H9 (cell line): ENCODE measurements around the gene FBXO34. TPM values are rescaled to one million over a fixed set of nuclear protein-coding genes. Genes with fewer than 3 reads are reported as not detected.

Experiments used
- DNase-seq: peaks from one replicate; pipeline ENCODE4 v3.0.0-alpha.2; 2017
- H2AFZ ChIP-seq: one replicate; pipeline ENCODE4 v1.6.1; 2013; ENCODE audit warnings: mild to moderate bottlenecking, low read length, control low read depth, moderate library complexity
- H2AK5ac ChIP-seq: 2 replicates; pipeline ENCODE4 v1.6.1; 2013; ENCODE audit warnings: low read length, control low read depth, mixed read lengths; ENCODE audit not compliant: insufficient read length
- H2BK120ac ChIP-seq: one replicate; pipeline ENCODE4 v1.6.1; 2013; ENCODE audit warnings: low read depth, mild to moderate bottlenecking, low read length, control low read depth, inconsistent platforms; ENCODE audit not compliant: poor library complexity, severe bottlenecking
- H2BK12ac ChIP-seq: 2 replicates; pipeline ENCODE4 v1.6.1; 2013; ENCODE audit warnings: low read length, control low read depth, mixed read lengths, low read depth; ENCODE audit not compliant: insufficient read length
- H2BK15ac ChIP-seq: 2 replicates; pipeline ENCODE4 v1.6.1; 2013; ENCODE audit warnings: low read depth, low read length, control low read depth
- H2BK20ac ChIP-seq: one replicate; pipeline ENCODE4 v1.6.1; 2013; ENCODE audit warnings: low read depth, mild to moderate bottlenecking, low read length, control low read depth, inconsistent platforms; ENCODE audit not compliant: poor library complexity, severe bottlenecking
- H2BK5ac ChIP-seq: 2 replicates; pipeline ENCODE4 v1.6.1; 2013; ENCODE audit warnings: low read length, control low read depth, mixed read lengths; ENCODE audit not compliant: insufficient read length
- H3K14ac ChIP-seq: 2 replicates; pipeline ENCODE4 v1.6.1; 2013; ENCODE audit warnings: low read length, control low read depth; ENCODE audit not compliant: insufficient read depth
- H3K18ac ChIP-seq: 2 replicates; pipeline ENCODE4 v1.6.1; 2013; ENCODE audit warnings: low read depth, mild to moderate bottlenecking, mixed read lengths, low read length, control low read depth; ENCODE audit not compliant: insufficient read length
- H3K23ac ChIP-seq: 2 replicates; pipeline ENCODE4 v1.6.1; 2013; ENCODE audit warnings: low read length, control low read depth, mixed read lengths, low read depth; ENCODE audit not compliant: insufficient read length
- H3K23me2 ChIP-seq: 2 replicates; pipeline ENCODE4 v1.6.1; 2013; ENCODE audit warnings: low read depth, mild to moderate bottlenecking, mixed read lengths, low read length, control low read depth; ENCODE audit not compliant: insufficient read length, poor library complexity, severe bottlenecking
- H3K27ac ChIP-seq: 2 replicates; pipeline ENCODE4 v1.5.1; 2013; ENCODE audit warnings: low read length, control low read depth, mixed read lengths, low read depth; ENCODE audit not compliant: insufficient read length
- H3K27me3 ChIP-seq: 2 replicates; pipeline ENCODE4 v1.6.1; 2013; ENCODE audit warnings: low read length, control low read depth, inconsistent platforms; ENCODE audit not compliant: insufficient read depth
- H3K4ac ChIP-seq: 2 replicates; pipeline ENCODE4 v1.6.1; 2013; ENCODE audit warnings: low read depth, mild to moderate bottlenecking, control low read depth, inconsistent platforms, low read length, moderate library complexity
- H3K4me1 ChIP-seq: 2 replicates; pipeline ENCODE4 v1.6.1; 2013; ENCODE audit warnings: low read length, control low read depth, inconsistent platforms; ENCODE audit not compliant: insufficient read depth
- H3K4me2 ChIP-seq: 2 replicates; pipeline ENCODE4 v1.6.1; 2013; ENCODE audit warnings: low read length, control low read depth, mixed read lengths; ENCODE audit not compliant: insufficient read length, insufficient read depth
- H3K56ac ChIP-seq: 2 replicates; pipeline ENCODE4 v1.6.1; 2013; ENCODE audit warnings: low read depth, mild to moderate bottlenecking, mixed read lengths, low read length, control low read depth; ENCODE audit not compliant: insufficient read length
- H3K79me1 ChIP-seq: 2 replicates; pipeline ENCODE4 v1.6.1; 2013; ENCODE audit warnings: low read depth, mild to moderate bottlenecking, moderate library complexity, low read length, control low read depth, inconsistent platforms; ENCODE audit not compliant: insufficient read depth, poor library complexity, severe bottlenecking
- H3K79me2 ChIP-seq: 2 replicates; pipeline ENCODE4 v1.6.1; 2013; ENCODE audit warnings: low read length, control low read depth, inconsistent platforms; ENCODE audit not compliant: insufficient read depth
- H3K9ac ChIP-seq: 2 replicates; pipeline ENCODE4 v1.6.1; 2013; ENCODE audit warnings: low read length, control low read depth, mixed read lengths; ENCODE audit not compliant: insufficient read length; ENCODE audit errors: extremely low read depth
- H3K9me3 ChIP-seq: one replicate; pipeline ENCODE4 v1.6.1; 2013; ENCODE audit warnings: low read depth, low read length, inconsistent platforms; ENCODE audit not compliant: control insufficient read depth
- H3T11ph ChIP-seq: one replicate; pipeline ENCODE4 v1.6.1; 2013; ENCODE audit warnings: mild to moderate bottlenecking, low read length, control low read depth, inconsistent platforms
- H4K20me1 ChIP-seq: one replicate; pipeline ENCODE4 v1.6.1; 2013; ENCODE audit not compliant: control insufficient read depth, insufficient read length, insufficient read depth
- H4K5ac ChIP-seq: 2 replicates; pipeline ENCODE4 v1.6.1; 2013; ENCODE audit warnings: low read depth, mild to moderate bottlenecking, mixed read lengths, low read length, control low read depth; ENCODE audit not compliant: insufficient read length
- H4K8ac ChIP-seq: replicated peaks from 2 replicates; pipeline ENCODE4 v1.6.1; 2013; ENCODE audit warnings: low read length, control low read depth, mixed read lengths, low read depth; ENCODE audit not compliant: insufficient read length
- H4K91ac ChIP-seq: 2 replicates; pipeline ENCODE4 v1.6.1; 2013; ENCODE audit warnings: low read depth, mild to moderate bottlenecking, moderate library complexity, mixed read lengths, low read length, control low read depth; ENCODE audit not compliant: insufficient read length
- H3K27ac Mint-ChIP-seq, 3 experiments: 2 replicates in 2 of 3; 3 replicates in 1 of 3; pipeline ENCODE4 v1.8.0; 2020 to 2021; ENCODE audit warnings: mixed read lengths in 3 of 3, mild to moderate bottlenecking in 1 of 3, moderate library complexity in 1 of 3
- H3K27me3 Mint-ChIP-seq: 2 replicates; pipeline ENCODE4 v1.8.0; 2021; ENCODE audit warnings: low read depth, mild to moderate bottlenecking, moderate library complexity, mixed read lengths
- H3K36me3 Mint-ChIP-seq, 3 experiments: 2 replicates in 2 of 3; 3 replicates in 1 of 3; pipeline ENCODE4 v1.8.0; 2020 to 2021; ENCODE audit warnings: low read depth in 3 of 3, mixed read lengths in 3 of 3; ENCODE audit not compliant: insufficient read depth in 1 of 3
- H3K4me1 Mint-ChIP-seq, 2 experiments: 2 replicates each; pipeline ENCODE4 v1.8.0; 2020; ENCODE audit warnings: mixed read lengths in 2 of 2
- H3K4me3 Mint-ChIP-seq, 2 experiments: 2 replicates in 1 of 2; 3 replicates in 1 of 2; pipeline ENCODE4 v1.8.0; 2020 to 2021; ENCODE audit warnings: mild to moderate bottlenecking in 2 of 2, mixed read lengths in 2 of 2, moderate library complexity in 1 of 2
- H3K9me3 Mint-ChIP-seq, 2 experiments: 2 replicates in 1 of 2; 3 replicates in 1 of 2; pipeline ENCODE4 v1.8.0; 2020; ENCODE audit warnings: mild to moderate bottlenecking in 2 of 2, mixed read lengths in 2 of 2, moderate library complexity in 1 of 2
- WGBS: extraction: QIAGEN DNeasy Blood & Tissue Kit; methylation state at CpG from one replicate; pipeline ENCODE4 v1.1.7; 2013; ENCODE audit warnings: missing lambda C conversion rate, low lambda C conversion rate, mixed read lengths; ENCODE audit not compliant: insufficient read length; ENCODE audit errors: extremely low coverage; 5-methylcytosine and 5-hydroxymethylcytosine counted together
- total RNA-seq: library from RNA; stranded (reverse); gene quantifications from 2 replicates; pipeline ENCODE4 v1.2.1, GENCODE V29; 2021
- TF ChIP-seq, protein P1 (sequence below): fragments of 200-600 bp; sonication (generic); conservative IDR thresholded peaks from 3 replicates; pipeline ENCODE4 v1.8.0; 2021; ENCODE audit warnings: antibody characterized with exemption, mild to moderate bottlenecking

Gene FBXO34
- total RNA-seq, 1 experiment from 2014 or later = 12.0 TPM

DNA sequence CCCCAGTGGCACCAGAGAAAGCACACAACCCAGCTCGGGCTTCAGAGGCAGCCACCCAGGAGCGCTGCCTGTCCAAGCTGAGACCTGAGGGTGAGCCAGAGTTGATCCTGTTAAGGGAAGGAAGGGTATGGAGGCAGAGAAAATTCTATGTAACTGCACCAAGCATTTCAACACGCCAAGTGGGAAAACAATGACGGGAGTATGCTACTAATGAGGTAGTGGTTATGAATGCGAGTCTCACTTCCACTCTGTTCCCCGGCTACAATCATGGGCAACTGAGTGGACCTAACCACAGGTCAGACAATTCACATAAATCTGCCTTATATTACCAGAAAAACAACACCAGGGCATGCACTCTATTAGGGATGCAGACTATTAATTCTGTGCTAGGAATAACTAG lies 130.5 kb downstream of the FBXO34 start:
- Histone ChIP-seq H3K56ac (no peak overlapping the region), H4K5ac (no peak overlapping the region), H3K4me2 (no peak overlapping the region), H4K20me1 (no peaks in the 10 kb centered on the region), H3K9me3 (no peaks in the 10 kb centered on the region), H2BK20ac (no peak overlapping the region), H2BK5ac (no peak overlapping the region), H3K23ac (no peak overlapping the region), H3K79me1 (no peaks in the 10 kb centered on the region), H3K9ac (no peak overlapping the region), H2AFZ (no peak overlapping the region), H2BK12ac (no peak overlapping the region), H2AK5ac (no peak overlapping the region), H2BK15ac (no peak overlapping the region), H3K18ac (no peak overlapping the region), H3T11ph (no peak overlapping the region), H3K27ac (no peak overlapping the region), H3K23me2 (no peaks in the 10 kb centered on the region), H3K4me1 (no peaks in the 10 kb centered on the region), H3K79me2 (peaks cover 6% of the 10 kb centered on the region; the same call in 1 of the 2 replicates), H3K14ac (no peak overlapping the region), H4K8ac (no peak overlapping the region), H3K27me3 (no peaks in the 10 kb centered on the region), H2BK120ac (no peak overlapping the region), H4K91ac (no peak overlapping the region), H3K4ac (no peak overlapping the region)
- DNase-seq = no peak
- Mint-ChIP-seq H3K36me3 (no peaks in the 10 kb centered on the region), H3K4me1 (no peaks in the 10 kb centered on the region), H3K9me3 (no peaks in the 10 kb centered on the region; a peak in 1 of 5 replicates), H3K27me3 (no peaks in the 10 kb centered on the region), H3K27ac (peak overlapping the region in 1 of 3 experiments; percentile 16; a peak in 1 of 7 replicates), H3K4me3 (no peak overlapping the region)
- TF ChIP-seq, protein P1, sequence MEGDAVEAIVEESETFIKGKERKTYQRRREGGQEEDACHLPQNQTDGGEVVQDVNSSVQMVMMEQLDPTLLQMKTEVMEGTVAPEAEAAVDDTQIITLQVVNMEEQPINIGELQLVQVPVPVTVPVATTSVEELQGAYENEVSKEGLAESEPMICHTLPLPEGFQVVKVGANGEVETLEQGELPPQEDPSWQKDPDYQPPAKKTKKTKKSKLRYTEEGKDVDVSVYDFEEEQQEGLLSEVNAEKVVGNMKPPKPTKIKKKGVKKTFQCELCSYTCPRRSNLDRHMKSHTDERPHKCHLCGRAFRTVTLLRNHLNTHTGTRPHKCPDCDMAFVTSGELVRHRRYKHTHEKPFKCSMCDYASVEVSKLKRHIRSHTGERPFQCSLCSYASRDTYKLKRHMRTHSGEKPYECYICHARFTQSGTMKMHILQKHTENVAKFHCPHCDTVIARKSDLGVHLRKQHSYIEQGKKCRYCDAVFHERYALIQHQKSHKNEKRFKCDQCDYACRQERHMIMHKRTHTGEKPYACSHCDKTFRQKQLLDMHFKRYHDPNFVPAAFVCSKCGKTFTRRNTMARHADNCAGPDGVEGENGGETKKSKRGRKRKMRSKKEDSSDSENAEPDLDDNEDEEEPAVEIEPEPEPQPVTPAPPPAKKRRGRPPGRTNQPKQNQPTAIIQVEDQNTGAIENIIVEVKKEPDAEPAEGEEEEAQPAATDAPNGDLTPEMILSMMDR = no peak
- WGBS = no CpG with 5 or more reads among the region's 6 CpGs

Other genes with a start within 250 kb of the FBXO34 start
- 83.5 and 93.7 TPM in 2 replicates for gene WDHD1, start 244.3 kb upstream of the FBXO34 start, total RNA-seq
- 37.5 and 38.5 TPM in 2 replicates for gene SOCS4, start 244.2 kb upstream of the FBXO34 start, total RNA-seq
- 133 TPM in 2 replicates for gene MAPK1IP1L, start 219.8 kb upstream of the FBXO34 start, total RNA-seq
- gene LGALS3, start 142.2 kb upstream of the FBXO34 start, total RNA-seq = 3.7 and 4.0 TPM in 2 replicates
- 115 and 118 TPM in 2 replicates for gene DLGAP5, start 79.8 kb upstream of the FBXO34 start, total RNA-seq
- 11.8 and 13.6 TPM in 2 replicates for gene ATG14, start 140.4 kb downstream of the FBXO34 start, total RNA-seq
- not detected in 2 replicates for gene TBPL2, start 169.2 kb downstream of the FBXO34 start, total RNA-seq